Measurements from ENCODE around the gene LPP.

GRCh38 chr3:188133219-188133618 is 20.7 kb upstream of the LPP start:
- TF ChIP-seq POLR2A (IDR thresholded peaks at IDR 0.05) (no peak), CTCF (IDR thresholded peaks at IDR 0.05) (no peak), POLR2AphosphoS5 (IDR thresholded peaks at IDR 0.05) (no peak), EP300 (IDR thresholded peaks at IDR 0.05) (no peak)
